AG08396 (cell line): ENCODE data around the gene NUAK1.

Experiments used
- DNase-seq: peaks from one replicate; pipeline ENCODE4 v3.0.0; 2012; ENCODE audit warnings: low spot score, mixed read lengths

NUAK1 gene

DNA sequence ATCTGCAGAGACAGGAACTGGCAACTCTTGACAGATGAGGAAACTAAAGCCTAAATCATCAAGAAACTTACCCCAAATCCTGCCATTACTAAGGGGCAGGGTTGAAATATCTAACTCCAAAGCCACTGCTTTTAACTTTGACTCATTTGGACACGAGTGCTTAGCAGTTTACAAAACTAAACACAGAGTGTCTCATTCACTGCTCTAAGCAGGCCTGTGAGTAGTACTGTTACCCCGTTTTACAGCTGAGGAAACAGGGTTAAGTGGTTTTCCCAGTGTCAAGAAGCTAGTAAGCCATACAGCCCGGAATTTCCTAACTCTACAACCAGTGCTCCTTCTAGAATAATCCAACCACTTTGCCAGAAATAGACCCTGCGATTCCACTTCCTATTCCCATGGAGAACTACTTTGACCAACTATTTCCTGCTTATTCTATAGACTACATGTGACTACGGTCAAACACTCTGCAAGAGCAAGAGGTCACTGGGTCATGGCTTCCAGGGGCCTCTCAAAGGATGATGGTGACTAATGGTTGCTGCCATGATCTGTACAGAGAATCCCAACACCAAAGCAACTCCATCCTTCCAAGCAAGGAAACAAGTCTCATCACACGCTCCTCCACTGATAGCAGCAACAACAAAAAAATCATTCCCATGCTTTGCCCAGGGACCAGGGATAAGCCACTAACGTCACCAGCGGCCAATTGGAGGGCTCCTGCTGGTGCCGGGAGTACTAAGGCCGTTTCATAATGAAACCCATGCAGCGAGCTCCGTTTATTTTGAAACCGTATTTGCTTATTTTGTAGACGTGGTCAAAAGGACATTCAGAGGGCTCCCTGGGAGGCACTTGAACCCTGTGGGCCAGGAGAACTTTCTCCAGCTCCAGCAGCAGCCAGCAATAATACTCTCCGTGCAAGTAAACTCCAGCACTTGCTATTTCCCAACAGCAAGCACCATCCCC is 56.3 kb downstream of the NUAK1 start:
- DNase-seq, result peak; percentile 35

DNA sequence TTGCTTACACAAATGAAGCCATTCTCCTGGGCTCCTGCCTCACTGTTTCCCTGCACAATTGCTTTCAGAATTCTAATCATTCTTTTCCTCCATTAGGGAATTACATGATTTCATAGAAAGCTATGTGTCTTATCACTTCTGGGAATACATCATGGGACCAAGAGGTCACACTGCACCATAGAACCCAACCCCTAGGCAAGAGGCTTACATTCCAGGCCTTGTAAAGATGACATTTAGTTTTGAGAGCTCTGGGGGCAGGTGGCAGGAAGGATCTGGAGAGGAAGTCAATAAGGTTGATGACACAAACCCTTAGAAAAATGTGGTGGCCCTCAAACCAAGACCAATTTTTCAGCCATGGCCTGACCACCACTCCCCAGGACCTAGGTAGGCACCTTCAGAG is 57.1 kb downstream of the NUAK1 start:
- peak; percentile 28 for DNase-seq

GRCh38 chr12:106080791-106081170 is 58.0 kb downstream of the NUAK1 start:
- no peak for DNase-seq

DNA sequence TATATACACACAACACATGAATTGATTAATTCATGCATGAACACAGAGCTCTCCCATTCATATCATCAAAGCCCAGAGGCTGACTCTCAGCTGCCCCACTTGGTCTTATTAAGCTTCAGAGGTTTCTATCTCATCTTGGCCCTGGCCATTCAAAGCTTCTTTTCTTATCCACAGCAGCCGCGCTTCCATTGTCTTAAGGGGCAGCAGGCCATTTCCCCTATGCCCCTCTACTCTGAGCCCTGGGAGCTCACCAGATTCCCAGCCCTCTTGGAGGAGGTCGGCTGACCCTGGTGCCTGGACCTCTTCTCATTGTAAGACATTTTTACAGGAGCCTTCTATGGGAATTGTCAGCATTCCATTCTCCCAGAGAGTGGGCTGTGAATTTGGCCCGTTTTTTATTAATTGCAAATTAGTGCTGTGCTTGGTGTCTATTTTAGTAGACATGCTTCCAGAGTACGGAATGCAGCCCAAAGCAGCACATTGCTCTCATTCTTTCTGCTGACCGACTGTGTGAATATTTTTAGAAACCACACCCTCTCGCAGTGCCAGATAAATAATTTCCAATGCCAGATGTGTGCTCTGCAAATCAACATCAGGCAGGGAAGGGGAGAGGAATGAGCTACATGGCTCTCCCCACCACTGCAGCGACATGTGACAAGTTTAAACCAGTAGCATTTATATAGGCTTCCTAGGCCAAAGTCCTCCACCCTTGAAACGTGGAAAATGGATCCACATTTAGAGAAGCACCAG is 58.5 kb downstream of the NUAK1 start:
- DNase-seq, result peak; percentile 65

DNA sequence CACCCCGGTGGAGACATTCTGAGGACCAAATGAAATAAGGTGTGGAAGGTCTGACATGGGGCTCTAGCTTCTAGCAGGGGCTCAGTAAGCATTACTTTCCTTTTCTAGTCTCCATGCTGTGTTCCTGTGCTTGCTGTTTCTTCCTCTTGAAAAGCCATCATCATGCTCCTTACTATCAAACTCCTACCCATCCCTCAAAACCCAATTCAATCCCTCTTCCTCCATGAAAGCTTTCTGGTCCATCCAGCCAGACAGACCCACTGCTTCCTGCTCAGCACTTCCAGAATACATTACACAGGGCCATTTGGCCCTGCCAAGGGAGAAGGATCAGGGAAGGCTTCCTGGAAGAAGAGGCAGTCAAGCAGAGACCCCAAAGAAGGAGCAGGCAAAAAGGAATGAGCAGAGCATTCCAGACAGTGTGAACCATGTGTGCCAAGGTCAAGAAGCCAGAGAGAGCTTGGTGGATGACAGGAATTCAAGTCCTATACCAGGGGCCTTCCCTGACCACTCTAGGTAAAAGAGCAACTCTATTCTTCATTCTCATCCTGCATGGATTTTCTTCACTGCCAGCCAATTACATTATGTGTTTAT is 59.5 kb downstream of the NUAK1 start:
- no peak for DNase-seq

DNA sequence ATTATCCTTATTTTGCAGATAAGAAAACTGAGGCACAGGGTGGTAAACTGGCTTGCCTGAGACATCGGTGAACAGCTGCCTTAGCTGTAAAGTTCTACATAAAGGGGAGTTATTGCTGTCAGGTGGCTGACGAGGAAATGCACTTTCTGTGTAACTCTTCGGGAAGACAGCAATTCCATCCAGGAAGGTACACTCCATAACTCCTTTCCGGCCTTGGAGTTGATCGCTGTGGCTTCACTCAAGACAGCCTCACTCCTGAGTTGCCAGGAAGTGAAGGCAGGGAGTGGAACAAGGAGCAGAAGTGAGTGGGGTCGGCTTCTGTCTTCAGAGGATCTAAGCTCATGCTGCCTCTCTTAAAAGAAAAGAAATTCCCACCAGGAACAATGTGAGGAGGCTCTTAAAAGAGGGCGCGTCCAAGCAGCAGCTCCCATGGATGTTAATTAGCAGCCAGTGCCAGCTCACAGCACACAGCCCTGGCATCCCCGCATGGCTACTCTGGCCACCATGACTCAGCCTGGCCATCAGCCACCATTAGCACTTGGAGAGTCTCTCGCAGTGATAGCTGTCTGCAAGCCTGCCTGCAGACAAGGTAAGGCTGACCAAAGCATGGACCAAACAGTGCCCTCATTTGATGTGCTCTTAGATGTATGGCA is 60.3 kb downstream of the NUAK1 start:
- peak; percentile 59 for DNase-seq

GRCh38 chr12:106074706-106075392 is 63.9 kb downstream of the NUAK1 start:
- peak; percentile 32 for DNase-seq

DNA sequence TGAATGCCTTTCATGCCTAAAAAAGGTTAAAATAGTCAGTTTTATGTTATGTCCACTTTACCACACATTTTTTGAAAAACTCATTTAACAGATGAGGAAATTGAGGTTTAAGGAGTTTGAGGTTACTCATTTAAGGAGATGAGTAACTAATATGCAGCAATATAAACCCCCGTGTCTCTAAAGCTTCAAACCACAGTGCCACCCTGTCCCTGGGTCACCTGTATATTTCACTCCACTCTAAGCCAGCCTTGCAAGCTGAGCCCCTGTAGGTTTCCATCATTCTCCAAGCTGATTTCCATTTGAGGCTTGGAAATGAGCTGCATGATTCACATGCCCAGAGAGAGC is 64.4 kb downstream of the NUAK1 start:
- DNase-seq, result no peak

DNA sequence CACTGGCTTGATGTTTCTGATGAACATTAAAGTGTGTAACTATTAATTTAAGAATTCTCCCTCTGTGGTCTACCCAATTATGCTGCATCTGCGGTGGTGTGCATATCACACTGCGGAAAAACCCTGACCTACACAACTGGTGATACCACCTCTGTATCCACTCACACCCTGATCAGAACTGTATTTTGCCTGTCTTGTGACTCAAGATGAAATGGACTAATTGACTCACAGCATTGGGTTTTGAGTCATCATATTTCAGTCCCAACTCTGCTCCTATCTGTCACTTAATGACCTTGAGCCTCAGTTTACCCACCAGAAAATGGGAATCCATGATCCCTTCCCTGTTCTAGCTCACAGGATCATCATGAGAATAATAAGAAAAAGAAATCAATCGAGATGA is 65.6 kb downstream of the NUAK1 start:
- DNase-seq, result no peak

GRCh38 chr12:106072751-106073150 is 66.0 kb downstream of the NUAK1 start:
- DNase-seq, result no peak

DNA sequence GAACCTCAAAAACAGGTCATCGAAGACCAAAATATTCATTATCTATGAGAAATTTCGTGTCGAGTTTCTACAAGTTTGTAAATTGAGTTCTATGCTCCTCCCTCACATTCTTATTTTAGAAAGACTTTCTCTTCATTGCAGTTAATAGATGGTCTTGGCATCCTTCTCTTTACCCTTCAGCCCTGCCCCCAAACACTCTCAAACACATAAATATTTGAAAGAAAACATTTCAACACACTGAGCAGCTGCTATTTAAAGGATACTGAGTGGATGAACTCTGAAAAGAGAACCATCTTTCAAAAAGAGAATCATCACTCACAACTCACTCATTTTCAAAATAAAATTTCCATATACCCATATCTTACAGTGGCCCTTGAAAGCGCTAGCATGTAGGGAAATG is 67.1 kb downstream of the NUAK1 start:
- DNase-seq, result no peak

GRCh38 chr12:106070611-106071010 is 68.1 kb downstream of the NUAK1 start:
- no peak for DNase-seq

DNA sequence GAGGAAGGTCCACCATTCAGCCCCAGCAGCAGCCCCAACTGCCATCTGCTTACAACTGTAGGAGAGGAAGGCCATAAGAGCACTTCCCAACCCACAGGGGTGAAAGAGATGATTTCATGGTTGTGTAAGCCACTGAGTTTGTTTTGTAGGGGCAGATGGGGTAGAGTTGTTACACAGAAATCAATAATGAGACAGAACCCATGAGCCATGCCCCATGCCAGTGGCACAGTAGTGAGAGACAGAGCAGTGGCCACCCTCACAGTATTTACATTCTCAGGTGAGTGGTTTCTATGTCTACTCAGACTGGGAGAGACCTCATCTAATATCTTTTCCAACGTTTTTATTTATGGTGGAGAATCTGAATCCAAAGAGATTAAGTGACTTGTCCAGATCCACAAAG is 68.6 kb downstream of the NUAK1 start:
- no peak for DNase-seq

DNA sequence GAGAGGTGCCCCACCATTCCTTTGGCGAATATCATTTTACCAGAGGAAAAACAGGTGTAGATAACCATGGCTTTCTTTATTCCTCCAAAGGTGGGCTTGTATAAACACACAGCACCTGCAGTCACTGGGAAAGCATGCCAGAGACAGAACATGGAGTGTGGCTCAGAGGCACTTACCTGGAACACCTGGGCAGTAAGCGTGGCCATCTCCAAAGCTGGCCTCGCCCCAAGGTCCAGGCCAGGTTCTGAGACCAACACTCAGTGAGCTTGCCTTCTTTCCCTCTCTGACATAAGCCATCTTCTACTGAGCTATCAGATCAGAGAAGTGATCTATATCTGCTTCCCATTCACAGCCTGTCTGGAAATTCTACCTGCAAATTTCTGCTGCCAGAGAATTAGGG is 70.5 kb downstream of the NUAK1 start:
- DNase-seq, result no peak

GRCh38 chr12:106067606-106068205 is 71.0 kb downstream of the NUAK1 start:
- no peak for DNase-seq

GRCh38 chr12:106066726-106067325 is 71.9 kb downstream of the NUAK1 start:
- DNase-seq, result no peak

- no peak for DNase-seq
These were observed 72.6 kb downstream of the NUAK1 start for GRCh38 chr12:106066051-106066705.

DNA sequence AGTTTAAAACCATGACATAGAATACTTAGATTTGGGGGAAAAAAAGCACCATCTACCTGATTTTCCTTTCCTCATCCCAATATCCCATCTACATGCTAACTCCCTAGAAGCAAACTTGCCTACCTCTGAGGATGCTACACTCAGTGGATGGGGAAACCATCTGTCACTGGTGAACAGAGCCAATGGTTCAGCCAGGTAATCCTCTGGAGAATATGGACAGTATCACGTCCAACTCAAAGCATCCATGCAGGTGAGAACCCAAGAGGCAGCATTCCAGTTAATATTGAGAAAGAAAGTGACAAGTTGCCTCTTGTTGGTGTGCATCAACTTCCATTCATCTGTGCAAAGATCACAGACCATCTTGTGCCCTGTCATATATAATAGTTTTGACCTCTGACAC is 73.2 kb downstream of the NUAK1 start:
- DNase-seq, result no peak

- DNase-seq, result no peak
These were observed 74.1 kb downstream of the NUAK1 start for GRCh38 chr12:106064721-106065021.

GRCh38 chr12:106063826-106064720 is 74.7 kb downstream of the NUAK1 start:
- no peak for DNase-seq
